ENCODE data around the gene GRIP2. TPM values are rescaled to one million over a fixed set of nuclear protein-coding genes. Genes with fewer than 3 reads are reported as not detected.
A peak's percentile ranks its signal among the peaks of the same experiment; 100 is the strongest.

The GRIP2 gene
- total RNA-seq, 3 donors from 2014 or later: 0.70 to 2.2 (median 1.6) TPM

DNA sequence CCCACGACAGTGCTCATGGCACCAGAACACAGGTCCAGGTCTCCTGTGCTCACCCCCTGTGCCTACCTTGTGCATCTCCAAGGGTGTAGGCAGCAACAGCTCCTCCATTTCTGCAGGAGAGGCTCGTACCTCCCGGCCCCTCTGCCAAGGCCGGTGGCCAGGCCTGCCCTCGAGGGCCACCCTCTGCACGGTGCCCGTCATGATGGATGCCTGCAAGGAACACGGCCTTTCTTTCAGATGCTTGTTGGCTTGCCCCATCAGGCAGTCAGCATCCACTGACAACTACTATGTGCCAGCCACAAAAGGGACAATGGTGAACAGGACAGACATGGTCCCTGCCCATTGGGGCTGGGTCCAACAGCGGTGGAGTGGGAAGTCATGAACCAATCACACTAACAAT lies 43.8 kb downstream of the GRIP2 start:
- intact Hi-C loops (cut with DNase I, micrococcal nuclease): no loop called here
- Histone ChIP-seq H3K4me3 (no peak overlapping the region), H3K36me3 (ENCODE audit: low read depth) (no peaks in the 10 kb centered on the region), H3K9me3 (no peaks in the 10 kb centered on the region), H3K4me1 (ENCODE audit: low read depth) (no peaks in the 10 kb centered on the region)
- DNase-seq (peak in 1 of 3 donors; percentile 8), ATAC-seq (no peak)
- TF ChIP-seq CTCF (IDR thresholded peaks at IDR 0.05): no peak

GRCh38 chr3:14494973-14495300 lies 45.2 kb downstream of the GRIP2 start:
- H3K4me3 ChIP-seq: no peak overlapping the region
- no peaks in the 10 kb centered on the region for H3K36me3 ChIP-seq (ENCODE audit: low read depth)
- intact Hi-C loops (cut with DNase I, micrococcal nuclease): no loop called here
- no peak for TF ChIP-seq CTCF (IDR thresholded peaks at IDR 0.05)
- DNase-seq (peak in 1 of 3 donors; percentile 11), ATAC-seq (no peak)
- no peaks in the 10 kb centered on the region for H3K9me3 ChIP-seq
- H3K4me1 ChIP-seq (ENCODE audit: low read depth): no peaks in the 10 kb centered on the region

DNA sequence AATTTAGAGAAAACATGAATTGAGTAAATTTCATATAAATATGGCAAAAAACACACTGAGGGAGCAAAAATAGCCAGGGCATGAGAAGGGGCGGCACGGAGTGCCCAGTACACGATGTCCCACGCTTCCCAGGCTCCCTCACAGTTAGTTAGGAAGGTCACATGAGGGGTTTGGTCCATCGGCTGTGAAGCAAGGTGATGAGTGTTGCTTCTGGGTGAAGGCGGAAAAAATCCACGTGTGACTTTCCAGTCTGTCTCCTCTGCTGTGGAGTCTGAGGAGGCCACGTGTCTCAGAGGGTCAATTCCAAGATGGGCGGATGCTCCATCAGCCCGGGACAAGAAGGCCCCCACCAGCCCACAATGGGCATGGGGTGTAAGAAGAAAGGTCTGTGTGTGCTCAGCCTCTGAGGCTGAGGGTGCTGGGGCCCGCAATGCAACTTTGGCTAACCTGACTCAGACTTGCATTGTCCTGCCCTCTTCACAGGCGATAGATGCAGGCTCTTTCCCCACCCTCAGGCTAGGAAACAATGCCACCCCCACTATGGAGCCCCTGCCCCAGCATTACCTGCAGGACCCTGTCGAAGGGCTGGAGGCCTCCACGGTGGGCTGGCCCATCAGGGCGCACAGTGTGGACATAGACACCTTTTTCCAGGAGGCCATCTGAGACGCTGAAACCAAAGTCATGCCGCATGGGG lies 45.7 kb downstream of the GRIP2 start:
- intact Hi-C loops (cut with DNase I, micrococcal nuclease): no loop called here
- H3K36me3 ChIP-seq (ENCODE audit: low read depth): no peaks in the 10 kb centered on the region
- no peaks in the 10 kb centered on the region for H3K9me3 ChIP-seq
- ATAC-seq: no peak
- no peak for TF ChIP-seq CTCF (IDR thresholded peaks at IDR 0.05)
- H3K4me1 ChIP-seq (ENCODE audit: low read depth): no peaks in the 10 kb centered on the region
- no peak overlapping the region for H3K4me3 ChIP-seq
- peak in 1 of 3 donors; percentile 3 for DNase-seq

DNA sequence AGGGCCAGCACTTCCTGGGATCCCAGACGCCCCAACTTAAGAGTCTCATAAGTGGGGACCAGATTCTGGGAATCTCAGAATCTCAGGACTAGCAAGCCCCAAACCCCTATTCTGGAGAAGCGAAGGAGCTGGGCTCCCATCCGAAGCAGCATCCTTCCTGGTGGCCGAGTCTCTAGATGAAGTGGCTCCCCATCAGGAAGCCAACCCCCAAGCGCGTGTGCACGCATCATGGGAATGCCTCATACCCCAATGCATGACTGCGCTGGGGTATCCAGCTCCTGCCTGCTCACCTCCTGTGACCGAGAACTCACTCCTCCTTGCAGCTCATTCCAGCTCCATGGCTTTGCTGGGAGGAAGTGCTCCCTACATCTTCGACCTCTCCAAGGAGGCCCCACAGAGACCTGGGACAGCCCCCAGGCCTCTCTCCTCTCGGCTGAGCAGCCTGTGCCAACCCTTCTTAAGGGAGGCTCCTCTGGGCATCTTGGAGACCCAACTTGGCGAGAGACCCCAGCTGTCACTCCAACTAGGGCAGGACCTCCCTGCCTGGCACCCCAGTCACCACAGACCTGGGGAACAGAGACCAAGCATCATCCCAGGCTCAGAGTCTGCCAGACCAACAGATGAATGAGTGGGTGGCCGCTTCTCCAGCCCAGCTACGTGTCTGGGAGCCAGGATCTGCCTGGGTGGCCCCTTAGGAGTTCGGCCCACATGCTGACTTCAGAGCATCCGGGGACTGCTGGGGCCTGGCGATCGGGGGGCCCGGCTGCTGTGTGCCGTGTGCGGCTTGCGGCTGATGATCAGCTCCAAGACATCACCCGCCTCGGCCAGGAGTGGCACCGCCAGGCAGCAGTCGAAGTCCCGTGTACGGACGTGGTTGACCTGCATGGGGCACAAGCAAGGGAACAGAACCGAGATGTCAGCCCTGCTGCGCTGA lies 46.9 kb downstream of the GRIP2 start:
- ATAC-seq (no peak), DNase-seq (peak in 1 of 3 donors; percentile 10)
- intact Hi-C loops (cut with DNase I, micrococcal nuclease): no loop called here
- no peaks in the 10 kb centered on the region for H3K9me3 ChIP-seq
- no peaks in the 10 kb centered on the region for H3K36me3 ChIP-seq (ENCODE audit: low read depth)
- no peak for TF ChIP-seq CTCF (IDR thresholded peaks at IDR 0.05)
- no peaks in the 10 kb centered on the region for H3K4me1 ChIP-seq (ENCODE audit: low read depth)
- no peak overlapping the region for H3K4me3 ChIP-seq

DNA sequence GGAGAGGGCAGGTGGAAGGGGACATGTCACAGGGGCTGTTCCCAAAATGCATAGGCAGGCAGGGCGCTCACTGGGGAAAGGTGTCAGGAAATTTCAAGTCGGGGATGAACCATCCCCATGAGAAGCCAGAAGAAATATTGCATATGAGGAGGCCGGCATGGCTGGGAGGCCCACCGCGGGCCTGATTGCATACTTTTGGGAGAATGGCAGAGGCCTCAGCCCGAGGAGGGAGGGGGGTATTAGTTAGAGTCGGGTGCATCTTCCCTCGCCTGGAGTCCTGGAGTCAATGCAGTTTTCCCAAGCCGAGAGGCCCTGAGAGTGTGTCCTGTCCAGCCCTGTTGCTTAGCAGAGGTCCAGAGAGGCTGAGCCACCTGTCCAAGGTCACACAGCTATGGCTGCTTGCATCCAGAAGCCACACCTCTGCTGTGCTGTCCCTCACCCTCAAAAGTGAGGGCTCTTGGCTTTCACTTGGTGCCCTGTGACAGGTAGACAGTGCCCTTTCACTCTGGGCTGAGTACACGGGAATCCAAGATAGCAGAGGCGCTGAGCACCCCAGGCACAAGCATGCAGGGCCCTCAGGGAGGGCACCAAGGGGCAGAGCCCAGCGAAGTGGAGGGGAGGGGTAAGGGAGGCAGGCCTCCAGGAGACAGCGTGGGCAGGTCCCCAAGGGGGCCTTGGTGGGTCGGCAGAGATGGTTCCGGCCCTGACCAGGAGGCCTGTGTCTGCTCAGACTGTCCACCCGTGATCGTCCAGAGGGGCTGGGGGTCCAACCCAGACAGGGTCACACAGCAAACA lies 48.5 kb downstream of the GRIP2 start:
- H3K36me3 ChIP-seq (ENCODE audit: low read depth): no peaks in the 10 kb centered on the region
- no peak for TF ChIP-seq CTCF (IDR thresholded peaks at IDR 0.05)
- intact Hi-C loops (cut with DNase I, micrococcal nuclease): no loop called here
- H3K4me1 ChIP-seq (ENCODE audit: low read depth): no peaks in the 10 kb centered on the region
- DNase-seq (peak in 1 of 3 donors; percentile 8), ATAC-seq (no peak)
- H3K9me3 ChIP-seq: no peaks in the 10 kb centered on the region
- H3K4me3 ChIP-seq: no peak overlapping the region

All from mucosa of descending colon (tissue), 3 donors.